Bronchial smooth muscle cell (primary cell): ENCODE data around the gene CHST14. TPM values are rescaled to one million over a fixed set of nuclear protein-coding genes. Genes with fewer than 3 reads are reported as not detected.

Source experiments
- total RNA-seq: library from RNA; depleted of rRNA; stranded (reverse); fragments of >200 nt; gene quantifications from 2 replicates; pipeline ENCODE4 v1.2.1, GENCODE V29; 2014

The CHST14 gene
- total RNA-seq, result 5.2 and 6.0 TPM in 2 replicates

GRCh38 chr15:40470423-40471104 is at the start of gene CHST14:
TSS of gene CHST14 (plus strand) at chr15:40470984. CDS start at chr15:40471214, 230 bp downstream.

GRCh38 chr15:40440743-40441564 is 29.8 kb upstream of the CHST14 start, which contains the start of gene BAHD1:
TSS of gene BAHD1 (plus strand) at chr15:40440953. CDS start at chr15:40458465, 17,512 bp downstream.

Other genes starting within 250 kb of the CHST14 start
- gene PAK6, start 231.9 kb upstream of the CHST14 start, total RNA-seq, result under 0.01 and 0.16 TPM in 2 replicates
- not detected in 2 replicates for gene ANKRD63, start 187.9 kb upstream of the CHST14 start, total RNA-seq
- under 0.01 and 0.16 TPM in 2 replicates for gene PLCB2, start 163.0 kb upstream of the CHST14 start, total RNA-seq
- 2.2 and 5.5 TPM in 2 replicates for gene INAFM2, start 147.3 kb upstream of the CHST14 start, total RNA-seq
- 6.0 and 18.8 TPM in 2 replicates for gene CCDC9B, start 130.0 kb upstream of the CHST14 start, total RNA-seq
- gene PHGR1, start 120.0 kb upstream of the CHST14 start, total RNA-seq, result not detected in 2 replicates
- under 0.01 and 0.16 TPM in 2 replicates for gene DISP2, start 112.8 kb upstream of the CHST14 start, total RNA-seq
- gene KNSTRN, start 88.3 kb upstream of the CHST14 start, total RNA-seq, result 12.9 and 15.0 TPM in 2 replicates
- 30.3 and 38.5 TPM in 2 replicates for gene IVD, start 65.2 kb upstream of the CHST14 start, total RNA-seq
- 3.5 and 5.2 TPM in 2 replicates for gene BAHD1, start 30.0 kb upstream of the CHST14 start, total RNA-seq
- 10.6 and 14.4 TPM in 2 replicates for gene CCDC32, start 94.1 kb downstream of the CHST14 start, total RNA-seq
- 10.9 and 14.6 TPM in 2 replicates for gene RPUSD2, start 98.3 kb downstream of the CHST14 start, total RNA-seq
- 0.52 and 1.7 TPM in 2 replicates for gene KNL1, start 123.3 kb downstream of the CHST14 start, total RNA-seq
- gene RAD51, start 224.2 kb downstream of the CHST14 start, total RNA-seq, result 1.4 TPM in 2 replicates